ENCODE measurements around the gene NOXO1. TPM values are rescaled to one million over a fixed set of nuclear protein-coding genes. Genes with fewer than 3 reads are reported as not detected.
A peak's percentile ranks its signal among the peaks of the same experiment; 100 is the strongest.

The NOXO1 gene
- total and polyA plus RNA-seq, 10 of the 15 experiments (the other 5 are each of a cell fraction or from before 2014, with no cell fraction given) = 0.09 to 0.76 (median 0.26) TPM; not detected in 4

DNA sequence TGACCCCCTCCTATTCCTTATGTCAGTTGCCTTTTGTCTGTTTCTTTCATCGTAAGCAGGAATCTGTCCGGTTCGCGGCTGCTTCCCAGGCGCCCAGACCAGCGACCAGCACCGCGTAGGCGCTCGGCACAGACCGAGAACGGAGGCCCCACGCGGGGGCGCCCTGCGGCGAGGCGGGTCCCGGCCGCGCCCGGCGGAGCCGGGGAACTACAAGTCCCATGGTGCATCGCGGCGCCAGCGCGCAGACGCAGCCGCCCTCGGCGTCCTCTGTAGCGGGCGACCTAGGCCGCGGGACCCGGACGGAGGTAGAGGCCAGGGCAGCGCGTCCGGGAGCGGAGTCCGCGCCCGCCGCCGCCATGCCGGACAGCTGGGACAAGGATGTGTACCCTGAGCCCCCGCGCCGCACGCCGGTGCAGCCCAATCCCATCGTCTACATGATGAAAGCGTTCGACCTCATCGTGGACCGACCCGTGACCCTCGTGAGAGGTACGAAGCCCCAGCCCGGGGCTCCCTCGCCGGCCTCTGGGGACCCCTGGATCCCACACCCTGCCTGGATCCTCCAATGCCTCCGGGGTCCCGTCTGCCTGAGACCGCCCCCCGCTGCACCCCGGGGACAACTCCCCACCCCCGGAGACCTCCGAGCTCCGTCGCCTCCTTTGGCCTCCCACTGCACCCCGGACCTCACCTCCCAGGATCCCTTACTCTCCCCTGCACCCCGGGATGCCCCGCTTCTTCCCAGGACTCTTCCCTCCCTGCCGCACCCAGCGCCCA lies 21.8 kb downstream of the NOXO1 start, which contains the start of gene NDUFB10 (continued):
- no peak for TF ChIP-seq ZNF274 (IDR thresholded peaks at IDR 0.05; ENCODE audit: insufficient read depth, insufficient read length)
- no peak for TF ChIP-seq TCF3 (IDR thresholded peaks at IDR 0.05; ENCODE audit: borderline replicate concordance, insufficient read depth, low read depth, low read length)
- peak; percentile 27; the same call in 1 of the 2 replicates for TF ChIP-seq SIN3A (IDR thresholded peaks at IDR 0.05; ENCODE audit: low read depth, low read length)
- TF ChIP-seq, protein P1, sequence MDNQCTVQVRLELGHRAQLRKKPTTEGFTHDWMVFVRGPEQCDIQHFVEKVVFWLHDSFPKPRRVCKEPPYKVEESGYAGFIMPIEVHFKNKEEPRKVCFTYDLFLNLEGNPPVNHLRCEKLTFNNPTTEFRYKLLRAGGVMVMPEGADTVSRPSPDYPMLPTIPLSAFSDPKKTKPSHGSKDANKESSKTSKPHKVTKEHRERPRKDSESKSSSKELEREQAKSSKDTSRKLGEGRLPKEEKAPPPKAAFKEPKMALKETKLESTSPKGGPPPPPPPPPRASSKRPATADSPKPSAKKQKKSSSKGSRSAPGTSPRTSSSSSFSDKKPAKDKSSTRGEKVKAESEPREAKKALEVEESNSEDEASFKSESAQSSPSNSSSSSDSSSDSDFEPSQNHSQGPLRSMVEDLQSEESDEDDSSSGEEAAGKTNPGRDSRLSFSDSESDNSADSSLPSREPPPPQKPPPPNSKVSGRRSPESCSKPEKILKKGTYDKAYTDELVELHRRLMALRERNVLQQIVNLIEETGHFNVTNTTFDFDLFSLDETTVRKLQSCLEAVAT (IDR thresholded peaks at IDR 0.05) = no peak; the same call in 1 of the 2 replicates
- TF ChIP-seq, protein P2, sequence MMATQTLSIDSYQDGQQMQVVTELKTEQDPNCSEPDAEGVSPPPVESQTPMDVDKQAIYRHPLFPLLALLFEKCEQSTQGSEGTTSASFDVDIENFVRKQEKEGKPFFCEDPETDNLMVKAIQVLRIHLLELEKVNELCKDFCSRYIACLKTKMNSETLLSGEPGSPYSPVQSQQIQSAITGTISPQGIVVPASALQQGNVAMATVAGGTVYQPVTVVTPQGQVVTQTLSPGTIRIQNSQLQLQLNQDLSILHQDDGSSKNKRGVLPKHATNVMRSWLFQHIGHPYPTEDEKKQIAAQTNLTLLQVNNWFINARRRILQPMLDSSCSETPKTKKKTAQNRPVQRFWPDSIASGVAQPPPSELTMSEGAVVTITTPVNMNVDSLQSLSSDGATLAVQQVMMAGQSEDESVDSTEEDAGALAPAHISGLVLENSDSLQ (IDR thresholded peaks at IDR 0.05) = no peak
- no peak for TF ChIP-seq BCL3 (IDR thresholded peaks at IDR 0.05; ENCODE audit: borderline replicate concordance, insufficient read depth, low read depth, low read length, poor library complexity, severe bottlenecking)
- TF ChIP-seq STAT1 (conservative IDR thresholded peaks at IDR 0.05) = 0 out of 2 replicates have a peak, but pooled peaks have one; percentile 95

All from GM12878 (cell line).